Activated T-helper 17 cell treated with anti-CD3 and anti-CD28 coated beads, Interleukin-2, amount 50 U/mL, for 72 hours (primary cell): ENCODE data around the gene AKAP11. TPM values are rescaled to one million over a fixed set of nuclear protein-coding genes. Genes with fewer than 3 reads are reported as not detected.

ENCODE experiments used
- ATAC-seq: fragments of 150-1000 bp; cut with Tn5 transposase; replicated peaks from 2 replicates; pipeline ENCODE4 v1.10.0; 2021; ENCODE audit warnings: mild to moderate bottlenecking, moderate library complexity
- H3K27ac Mint-ChIP-seq: one replicate; pipeline ENCODE4 v1.8.0; 2022; ENCODE audit warnings: mixed read lengths
- H3K27me3 Mint-ChIP-seq: one replicate; pipeline ENCODE4 v1.8.0; 2022; ENCODE audit warnings: mixed read lengths
- H3K36me3 Mint-ChIP-seq: one replicate; pipeline ENCODE4 v1.8.0; 2022; ENCODE audit warnings: low read depth, mild to moderate bottlenecking, mixed read lengths
- H3K4me1 Mint-ChIP-seq: one replicate; pipeline ENCODE4 v1.8.0; 2022; ENCODE audit warnings: mixed read lengths
- H3K4me3 Mint-ChIP-seq: one replicate; pipeline ENCODE4 v1.8.0; 2022; ENCODE audit warnings: mild to moderate bottlenecking, mixed read lengths
- H3K9me3 Mint-ChIP-seq: one replicate; pipeline ENCODE4 v1.8.0; 2022; ENCODE audit warnings: mixed read lengths
- total RNA-seq, 2 donors: library from RNA; stranded (reverse); gene quantifications; one replicate each; pipeline ENCODE4 v1.2.3, GENCODE V29; 2022

Gene AKAP11
- total RNA-seq, 2 donors from 2014 or later: 30.3 to 48.6 TPM

DNA sequence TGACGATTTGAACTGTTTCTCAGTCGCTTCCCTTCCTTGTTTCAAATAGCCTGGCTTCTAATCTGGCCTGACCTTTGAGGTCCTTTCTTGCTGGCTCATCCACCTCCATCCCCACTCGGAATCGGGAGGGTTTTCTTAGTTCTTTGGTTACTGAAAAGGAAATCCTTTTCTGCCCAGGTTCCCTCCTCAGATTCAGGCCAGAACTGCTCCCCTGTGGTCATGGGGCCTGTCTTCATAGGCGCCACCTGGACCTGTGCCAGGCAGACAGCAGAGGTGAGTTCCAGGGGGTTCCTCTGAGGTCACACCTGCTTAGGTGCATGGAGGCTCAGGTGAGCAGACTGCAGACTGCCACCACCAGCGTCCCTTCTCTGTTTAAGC, 62.4 kb downstream of the AKAP11 start:
- Mint-ChIP-seq H3K9me3 (no peaks in the 10 kb centered on the region), H3K4me1 (peaks cover 9% of the 10 kb centered on the region), H3K27me3 (no peaks in the 10 kb centered on the region), H3K4me3 (no peak overlapping the region), H3K36me3 (no peaks in the 10 kb centered on the region), H3K27ac (peak overlapping the region; percentile 82)
- peak; percentile 23 for ATAC-seq

DNA sequence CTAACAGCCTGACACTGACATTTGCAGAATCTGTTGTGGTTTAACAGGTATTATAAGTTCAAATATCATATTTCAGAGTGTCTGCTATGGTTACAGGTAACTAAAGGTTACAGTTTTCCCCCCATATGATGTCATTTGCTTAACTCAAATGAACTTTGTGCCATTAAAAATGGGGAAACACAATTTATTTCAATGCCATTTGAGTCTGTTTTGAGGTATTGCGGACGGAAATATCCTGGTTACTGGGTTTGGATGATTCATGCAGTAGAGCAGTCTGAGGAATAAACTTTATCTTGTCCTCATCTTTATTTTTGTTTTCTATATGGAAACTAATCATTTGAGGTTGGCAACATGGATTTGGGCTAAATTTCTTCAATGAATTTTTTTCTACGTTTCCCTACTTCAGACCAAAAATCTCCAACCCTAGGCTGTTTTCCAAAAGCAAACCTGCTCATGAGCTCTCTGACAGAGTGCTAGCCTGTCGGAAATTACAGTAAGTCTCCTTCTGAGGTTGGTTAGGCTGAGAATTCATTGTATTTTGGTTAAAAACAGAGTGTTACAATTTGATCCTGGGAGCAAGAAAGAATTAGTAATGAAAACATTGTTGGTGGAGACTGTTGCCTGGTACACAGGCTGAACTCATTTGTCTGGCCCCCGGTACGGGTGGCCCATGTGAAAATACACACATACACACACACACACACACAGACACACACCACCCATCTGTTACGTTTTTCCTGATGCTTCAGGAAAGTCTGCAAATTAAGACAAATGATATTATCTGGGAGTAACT, 66.1 kb downstream of the AKAP11 start:
- ATAC-seq: no peak
- Mint-ChIP-seq H3K9me3 (no peaks in the 10 kb centered on the region), H3K36me3 (no peaks in the 10 kb centered on the region), H3K27ac (no peak overlapping the region), H3K4me1 (peaks cover 9% of the 10 kb centered on the region), H3K4me3 (no peak overlapping the region), H3K27me3 (no peaks in the 10 kb centered on the region)

DNA sequence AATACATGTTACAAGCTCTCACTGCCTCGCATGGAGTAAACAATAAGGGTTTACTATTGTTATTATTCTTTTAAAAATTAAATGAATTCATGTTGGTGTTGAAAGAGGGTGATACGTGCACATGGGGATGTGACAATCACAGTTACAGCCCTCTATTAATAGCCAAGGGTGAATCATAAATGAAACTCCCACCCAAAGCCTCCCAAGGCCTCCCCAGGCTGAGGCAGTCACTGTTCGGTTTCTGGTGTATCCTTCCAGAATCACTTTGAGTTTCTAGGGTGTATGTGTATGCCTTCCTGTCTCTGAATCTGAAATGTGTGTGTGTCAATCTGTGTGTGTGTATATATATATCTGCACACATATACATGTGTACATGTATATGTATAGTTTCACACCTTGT, 73.4 kb downstream of the AKAP11 start:
- Mint-ChIP-seq H3K27ac (no peak overlapping the region), H3K4me1 (peaks cover 21% of the 10 kb centered on the region), H3K4me3 (no peak overlapping the region), H3K27me3 (no peaks in the 10 kb centered on the region), H3K9me3 (peaks cover 3% of the 10 kb centered on the region), H3K36me3 (no peaks in the 10 kb centered on the region)
- peak; percentile 22 for ATAC-seq

DNA sequence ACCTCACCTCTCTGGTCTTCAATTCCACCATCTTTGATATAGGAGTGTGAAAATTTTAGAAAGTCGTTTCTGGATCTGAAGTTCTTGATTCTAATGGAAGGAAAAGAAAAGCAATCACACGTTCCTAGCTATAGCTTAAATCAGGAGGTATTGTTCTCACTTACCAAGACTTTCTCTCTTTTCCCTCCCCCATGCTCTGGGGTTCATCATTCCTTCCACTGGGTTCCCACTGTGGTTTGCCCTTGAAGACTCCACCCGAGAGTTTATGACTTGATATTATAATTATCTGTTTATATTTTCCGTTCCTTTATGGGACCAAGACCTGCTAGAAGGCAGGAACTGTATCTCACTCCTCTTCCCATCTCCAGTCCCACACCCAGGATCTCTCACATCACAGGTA, 76.6 kb downstream of the AKAP11 start:
- Mint-ChIP-seq H3K36me3 (no peaks in the 10 kb centered on the region), H3K4me1 (peaks cover 21% of the 10 kb centered on the region), H3K27ac (peak overlapping the region; percentile 54), H3K4me3 (peak overlapping the region; percentile 22), H3K27me3 (no peaks in the 10 kb centered on the region), H3K9me3 (peaks cover 3% of the 10 kb centered on the region)
- ATAC-seq: peak; percentile 70

DNA sequence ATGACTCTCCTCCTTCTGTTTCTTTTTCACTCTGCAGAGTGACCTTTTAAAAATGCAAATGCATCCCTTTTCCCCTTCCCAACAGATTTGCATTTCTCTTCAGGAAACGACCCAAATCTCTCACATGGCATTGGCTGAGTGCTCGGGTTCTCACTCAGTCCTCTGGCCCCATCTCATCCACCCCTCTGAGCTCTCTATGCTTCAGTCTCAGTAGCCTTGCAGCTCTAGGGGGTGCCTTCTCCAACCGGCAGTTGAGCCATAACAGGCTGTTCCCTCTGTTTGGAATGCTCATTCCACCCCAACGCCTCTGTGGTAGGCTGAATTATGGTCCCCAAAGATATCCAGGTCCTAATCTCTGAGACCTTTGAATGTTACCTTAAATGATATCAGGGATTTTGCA, 78.2 kb downstream of the AKAP11 start:
- H3K36me3 Mint-ChIP-seq: peaks cover 10% of the 10 kb centered on the region
- H3K27me3 Mint-ChIP-seq: no peaks in the 10 kb centered on the region
- H3K4me1 Mint-ChIP-seq: peaks cover 32% of the 10 kb centered on the region
- H3K27ac Mint-ChIP-seq: peak overlapping the region; percentile 54
- H3K4me3 Mint-ChIP-seq: no peak overlapping the region
- H3K9me3 Mint-ChIP-seq: peaks cover 4% of the 10 kb centered on the region
- no peak for ATAC-seq

DNA sequence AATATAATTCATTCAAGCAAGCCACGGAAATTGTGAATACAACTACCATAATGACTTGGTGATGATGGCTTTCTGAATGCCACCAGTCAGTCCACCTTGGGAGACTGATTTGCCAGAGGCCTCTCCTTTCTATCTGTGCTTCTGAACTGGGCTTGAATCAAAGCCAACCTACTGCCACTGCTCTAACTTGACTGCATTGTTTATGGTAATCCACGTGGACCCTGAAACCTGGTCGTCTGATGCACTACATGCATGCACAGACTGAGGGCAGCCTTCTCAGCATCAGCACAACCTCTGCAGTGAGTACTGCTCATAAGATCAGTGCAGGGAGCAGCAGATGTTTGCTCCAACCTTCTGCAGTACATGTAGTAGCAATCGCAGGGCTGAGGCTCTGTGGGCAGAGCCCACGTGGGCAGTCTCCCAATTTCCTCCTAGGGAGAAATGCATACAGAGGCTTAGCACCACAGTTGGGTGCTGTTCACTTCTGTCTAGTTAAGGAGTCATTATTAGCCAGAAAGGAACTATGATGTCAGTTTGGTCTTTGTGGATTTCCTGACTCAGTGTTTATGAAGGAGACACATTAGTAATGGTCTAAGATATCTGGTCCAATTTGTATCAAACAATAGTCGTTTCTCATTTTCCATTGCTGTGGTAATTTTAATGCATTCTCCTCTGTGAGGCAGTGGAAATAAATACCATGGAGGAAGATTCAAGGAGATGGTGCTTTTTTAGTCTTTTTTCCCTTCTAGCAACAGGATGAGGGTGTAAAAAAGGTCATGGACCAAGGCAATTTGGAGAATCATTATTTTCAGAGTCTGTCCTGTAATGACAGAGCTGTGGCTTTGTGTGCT, 82.5 kb downstream of the AKAP11 start:
- peak; percentile 75 for ATAC-seq
- H3K27me3 Mint-ChIP-seq: no peaks in the 10 kb centered on the region
- peaks cover 17% of the 10 kb centered on the region for H3K36me3 Mint-ChIP-seq
- H3K27ac Mint-ChIP-seq: peak overlapping the region; percentile 99
- peaks cover 43% of the 10 kb centered on the region for H3K4me1 Mint-ChIP-seq
- H3K9me3 Mint-ChIP-seq: peaks cover 10% of the 10 kb centered on the region
- H3K4me3 Mint-ChIP-seq: peak overlapping the region; percentile 81

DNA sequence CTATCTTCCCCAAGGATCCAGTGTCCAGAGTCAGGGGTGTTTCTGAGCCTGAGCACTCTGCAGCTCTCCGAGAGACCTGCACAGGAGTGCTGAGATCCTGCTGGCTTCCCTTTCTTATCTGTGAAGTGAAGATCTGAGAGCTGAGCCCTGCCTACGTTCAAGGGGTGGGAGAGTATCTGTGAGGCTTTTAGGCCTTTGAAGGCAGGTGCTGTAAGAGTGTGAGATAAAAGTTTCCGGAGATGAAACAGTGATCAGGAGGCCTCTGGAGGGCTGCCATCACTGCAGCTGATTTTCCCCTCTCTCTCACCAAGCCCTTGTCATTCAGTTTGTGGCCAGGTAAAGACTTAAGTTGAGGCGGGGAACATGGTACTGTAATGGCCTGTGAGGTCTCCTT, 83.1 kb downstream of the AKAP11 start:
- peak; percentile 61 for ATAC-seq
- Mint-ChIP-seq H3K4me1 (peaks cover 37% of the 10 kb centered on the region), H3K27ac (peak overlapping the region; percentile 99), H3K9me3 (peaks cover 10% of the 10 kb centered on the region), H3K4me3 (peak overlapping the region; percentile 81), H3K27me3 (no peaks in the 10 kb centered on the region), H3K36me3 (peaks cover 17% of the 10 kb centered on the region)

DNA sequence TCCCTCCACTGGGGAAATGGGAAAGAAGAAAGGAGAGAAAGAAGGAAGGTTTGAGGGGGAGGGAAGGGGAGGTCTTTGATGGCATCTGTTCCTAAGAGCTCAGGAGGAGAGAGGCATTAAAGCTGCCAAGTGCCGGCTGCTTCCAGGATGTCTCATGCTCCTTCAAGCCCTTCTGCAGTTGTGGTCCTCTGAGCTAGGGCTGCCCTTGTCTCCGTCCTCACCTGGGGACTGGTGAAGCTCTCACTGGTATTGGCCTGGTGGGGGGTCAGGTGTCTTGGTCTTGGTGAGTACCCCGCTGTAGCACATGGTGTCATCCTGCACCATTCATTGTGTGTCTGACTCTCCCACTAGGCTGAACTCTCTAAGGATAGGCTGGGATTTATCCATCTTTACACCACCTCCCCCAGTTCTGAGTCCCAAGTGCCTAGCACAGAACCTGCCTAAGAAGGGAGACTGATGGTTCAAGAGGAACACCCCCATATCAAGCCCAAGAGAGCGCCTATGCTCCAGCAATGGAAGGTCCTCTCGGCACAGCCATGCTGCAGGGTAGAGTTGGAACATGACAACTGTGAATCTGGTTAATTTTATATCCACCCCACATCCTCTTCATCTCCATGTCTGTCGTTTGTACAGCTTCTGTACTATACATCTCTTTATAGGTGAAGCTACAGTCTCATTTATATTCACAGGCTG, 83.7 kb downstream of the AKAP11 start:
- no peak for ATAC-seq
- H3K4me1 Mint-ChIP-seq: peaks cover 36% of the 10 kb centered on the region
- H3K27ac Mint-ChIP-seq: peak overlapping the region; percentile 99
- peak overlapping the region; percentile 81 for H3K4me3 Mint-ChIP-seq
- peaks cover 17% of the 10 kb centered on the region for H3K36me3 Mint-ChIP-seq
- peaks cover 10% of the 10 kb centered on the region for H3K9me3 Mint-ChIP-seq
- H3K27me3 Mint-ChIP-seq: no peaks in the 10 kb centered on the region

DNA sequence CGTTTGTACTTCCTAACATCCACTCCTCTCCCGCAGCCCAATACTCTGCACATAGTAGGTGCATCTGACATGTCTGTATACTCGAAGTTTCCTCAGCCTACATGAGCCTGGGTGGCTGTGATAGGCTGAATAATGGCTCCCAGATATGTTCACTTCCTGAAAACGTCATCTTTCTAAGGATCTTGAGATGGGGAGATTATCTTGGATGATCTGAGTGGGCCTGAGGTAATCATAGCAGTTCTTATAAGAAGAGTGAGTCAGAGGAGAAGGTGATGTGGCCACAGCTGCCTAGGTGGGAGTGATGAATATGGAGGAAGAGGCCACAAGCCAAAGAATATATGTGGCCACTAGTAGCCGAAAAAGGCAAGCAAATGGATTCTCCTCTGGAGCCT, 84.2 kb downstream of the AKAP11 start:
- no peaks in the 10 kb centered on the region for H3K27me3 Mint-ChIP-seq
- peaks cover 10% of the 10 kb centered on the region for H3K9me3 Mint-ChIP-seq
- H3K36me3 Mint-ChIP-seq: peaks cover 17% of the 10 kb centered on the region
- ATAC-seq: peak; percentile 41
- peak overlapping the region; percentile 99 for H3K27ac Mint-ChIP-seq
- peaks cover 36% of the 10 kb centered on the region for H3K4me1 Mint-ChIP-seq
- peak overlapping the region; percentile 81 for H3K4me3 Mint-ChIP-seq

DNA sequence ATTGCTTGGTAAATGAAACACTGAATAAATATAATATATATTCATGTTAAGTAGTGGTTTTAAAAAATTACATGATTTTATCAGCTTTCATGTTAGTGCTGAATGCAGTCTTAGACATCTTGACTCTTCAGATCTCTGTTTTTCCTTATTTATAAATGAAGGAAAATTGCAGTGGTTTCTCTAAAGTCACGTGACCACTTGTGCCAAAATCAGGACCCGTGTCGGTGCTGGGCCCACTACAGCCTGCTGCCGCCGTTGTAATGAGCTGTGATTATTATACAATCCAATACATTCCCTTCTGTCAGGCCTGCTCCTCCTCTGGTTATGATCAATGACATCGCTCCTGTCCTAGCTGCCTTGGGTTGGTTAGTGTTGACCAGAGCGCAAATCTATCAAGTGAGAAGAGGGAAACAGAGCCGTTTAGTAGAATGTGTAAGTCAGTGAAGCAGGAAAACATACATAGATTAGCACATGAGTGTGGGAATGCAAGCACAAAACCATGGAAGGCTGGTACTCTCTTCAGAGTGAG, 88.2 kb downstream of the AKAP11 start:
- ATAC-seq: no peak
- H3K36me3 Mint-ChIP-seq: peaks cover 7% of the 10 kb centered on the region
- H3K9me3 Mint-ChIP-seq: peaks cover 9% of the 10 kb centered on the region
- H3K27ac Mint-ChIP-seq: no peak overlapping the region
- no peaks in the 10 kb centered on the region for H3K27me3 Mint-ChIP-seq
- H3K4me1 Mint-ChIP-seq: peaks cover 25% of the 10 kb centered on the region
- H3K4me3 Mint-ChIP-seq: no peak overlapping the region

DNA sequence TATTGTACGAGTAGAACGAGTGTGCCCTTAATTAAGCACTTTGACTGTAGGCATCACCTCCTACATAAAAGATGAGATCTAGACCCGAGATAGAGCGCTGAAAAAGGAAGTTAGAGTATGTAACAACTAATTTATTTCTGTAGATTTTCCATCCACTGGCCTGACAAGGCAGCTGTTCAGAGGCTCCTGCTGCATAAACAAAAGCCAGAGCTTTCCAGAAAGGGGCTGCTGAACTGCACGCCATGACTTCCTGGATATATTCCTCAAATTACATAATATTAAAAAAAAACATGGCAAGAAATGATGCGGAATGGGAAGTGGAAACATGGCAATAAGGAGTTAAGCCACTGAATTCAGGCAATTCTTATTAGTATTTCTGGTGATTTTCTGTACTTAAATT, 89.7 kb downstream of the AKAP11 start:
- H3K4me3 Mint-ChIP-seq: no peak overlapping the region
- peaks cover 14% of the 10 kb centered on the region for H3K4me1 Mint-ChIP-seq
- H3K9me3 Mint-ChIP-seq: no peaks in the 10 kb centered on the region
- H3K27ac Mint-ChIP-seq: no peak overlapping the region
- no peaks in the 10 kb centered on the region for H3K27me3 Mint-ChIP-seq
- H3K36me3 Mint-ChIP-seq: no peaks in the 10 kb centered on the region
- no peak for ATAC-seq

DNA sequence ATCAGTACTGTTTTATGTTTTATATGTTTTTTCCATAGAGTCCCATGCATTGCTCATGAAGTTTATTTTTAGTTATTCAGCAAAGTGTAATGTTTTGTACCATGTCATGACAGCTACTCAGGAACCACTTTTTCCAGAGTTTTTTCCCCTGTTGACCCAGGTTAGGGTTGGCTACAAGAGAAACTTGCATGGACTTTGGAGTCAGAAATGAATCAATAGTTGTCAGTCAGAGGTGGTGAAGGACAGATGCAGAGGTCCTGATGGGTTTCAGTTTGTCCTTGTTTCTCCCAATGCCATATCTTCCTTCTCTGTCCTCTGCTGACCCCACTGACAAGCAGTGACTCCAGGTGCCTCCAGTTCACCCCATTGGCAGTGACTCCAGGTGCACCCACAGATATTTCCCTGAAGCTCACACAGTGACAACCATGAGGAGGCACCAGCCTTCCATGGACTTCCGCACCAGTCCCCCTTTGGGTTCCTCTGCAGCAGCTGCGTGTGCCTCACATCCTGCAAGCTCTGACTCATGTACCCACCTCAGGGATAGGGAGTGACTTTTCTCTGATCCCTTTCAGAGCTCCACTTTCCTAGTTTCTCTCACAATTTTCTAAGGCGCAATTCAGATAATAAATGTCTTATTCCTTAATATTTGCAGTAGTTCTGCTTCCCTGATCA, 92.1 kb downstream of the AKAP11 start:
- Mint-ChIP-seq H3K27ac (no peak overlapping the region), H3K27me3 (no peaks in the 10 kb centered on the region), H3K4me1 (peaks cover 3% of the 10 kb centered on the region), H3K4me3 (no peak overlapping the region), H3K9me3 (no peaks in the 10 kb centered on the region), H3K36me3 (no peaks in the 10 kb centered on the region)
- no peak for ATAC-seq

DNA sequence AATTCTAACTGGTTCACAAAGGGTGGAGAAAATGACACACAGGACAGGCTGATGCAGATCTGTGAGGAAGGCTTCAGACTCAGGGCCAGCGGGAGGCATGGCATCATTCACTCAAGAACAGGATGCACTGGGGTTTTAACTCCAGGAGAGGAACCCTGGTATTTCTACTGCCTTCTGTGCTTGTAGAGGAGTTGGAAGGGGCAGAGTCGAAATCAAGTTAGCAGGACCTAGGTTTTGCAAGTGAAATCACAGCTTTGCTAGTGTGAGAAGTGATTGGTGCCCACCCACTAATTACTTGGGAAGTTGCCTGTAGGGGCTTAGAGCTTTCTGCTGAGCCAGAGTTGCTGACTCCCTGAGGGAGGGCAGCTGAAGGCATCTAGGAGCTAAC, 92.7 kb downstream of the AKAP11 start:
- Mint-ChIP-seq H3K4me1 (peaks cover 9% of the 10 kb centered on the region), H3K4me3 (no peak overlapping the region), H3K27me3 (no peaks in the 10 kb centered on the region), H3K27ac (no peak overlapping the region), H3K36me3 (no peaks in the 10 kb centered on the region), H3K9me3 (no peaks in the 10 kb centered on the region)
- no peak for ATAC-seq

DNA sequence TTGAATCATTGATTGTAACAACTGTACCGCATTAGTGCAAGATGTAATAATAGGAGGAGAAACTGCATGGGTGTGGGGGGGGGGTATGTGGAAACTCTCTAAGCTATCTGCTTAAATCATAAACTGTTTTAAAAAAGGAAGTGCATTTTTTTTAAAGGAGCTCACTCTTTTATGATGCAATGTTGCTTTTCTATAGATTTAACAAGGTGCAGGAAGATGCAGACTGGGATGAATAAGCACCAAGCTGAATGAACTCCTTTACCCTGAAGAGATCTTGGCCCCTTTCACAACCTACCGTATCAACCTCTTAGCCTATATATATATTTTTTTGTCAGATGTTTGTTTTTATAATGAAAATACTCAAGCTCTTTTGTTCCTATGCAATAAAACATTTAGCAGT, 95.9 kb downstream of the AKAP11 start:
- Mint-ChIP-seq H3K27me3 (no peaks in the 10 kb centered on the region), H3K27ac (no peak overlapping the region), H3K9me3 (no peaks in the 10 kb centered on the region), H3K4me3 (no peak overlapping the region), H3K36me3 (no peaks in the 10 kb centered on the region), H3K4me1 (peaks cover 9% of the 10 kb centered on the region)
- ATAC-seq: no peak
